HG02970 (cell line): Measurements from ENCODE around the gene PRKCB.
"Not testable (repeated sequence)": the region's sequence is repeated elsewhere in the genome, so short reads cannot be mapped to it uniquely, and the experiment has no call there.

Experiments used
- ATAC-seq: cut with Tn5 transposase; IDR thresholded peaks from one replicate; pipeline ENCODE4 v1.9.1; 2021; ENCODE audit warnings: mild to moderate bottlenecking, moderate library complexity, moderate number of reproducible peaks; ENCODE audit not compliant: unreplicated experiment, low FRiP score

The PRKCB gene

GRCh38 chr16:23931199-23931598 lies 95.4 kb downstream of the PRKCB start:
- ATAC-seq: no peak

DNA sequence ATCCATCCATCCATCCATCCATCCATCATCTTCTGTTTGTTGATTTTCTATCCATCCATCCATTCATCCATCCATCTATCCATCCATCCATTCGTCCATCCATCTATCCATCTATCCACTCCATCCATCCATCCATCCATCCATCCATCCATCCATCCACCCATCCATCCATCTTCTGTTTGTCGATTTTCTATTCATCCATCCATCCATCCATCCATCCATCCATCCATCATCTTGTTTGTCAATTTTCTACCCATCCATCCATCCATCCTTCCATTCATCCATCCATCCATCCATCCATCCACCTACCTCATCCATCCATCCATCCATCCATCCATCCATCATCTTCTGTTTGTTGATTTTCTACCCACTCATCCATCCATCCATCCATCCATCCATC lies 97.9 kb downstream of the PRKCB start:
- not testable (repeated sequence) for ATAC-seq

- no peak for ATAC-seq
Measured at GRCh38 chr16:23934610-23935236, 98.9 kb downstream of the PRKCB start.

DNA sequence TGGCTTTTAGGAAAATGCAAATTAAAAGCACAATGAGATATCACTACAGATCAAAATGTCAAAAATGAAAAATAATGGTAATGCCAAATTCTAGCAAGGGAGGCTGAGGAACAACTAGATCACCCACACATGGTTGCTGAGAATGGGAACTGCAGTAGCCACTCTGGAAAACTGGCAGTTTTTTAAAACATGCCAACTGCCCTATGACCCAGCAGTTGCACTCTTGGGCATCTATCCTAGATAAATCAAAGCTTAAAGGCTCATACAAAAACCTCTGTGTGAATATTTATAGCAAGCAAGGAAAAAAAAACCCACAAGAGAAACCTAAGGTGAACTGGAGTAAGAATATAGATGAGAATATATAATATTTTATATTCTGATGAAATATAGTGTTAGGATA lies 104.3 kb downstream of the PRKCB start:
- ATAC-seq: no peak

DNA sequence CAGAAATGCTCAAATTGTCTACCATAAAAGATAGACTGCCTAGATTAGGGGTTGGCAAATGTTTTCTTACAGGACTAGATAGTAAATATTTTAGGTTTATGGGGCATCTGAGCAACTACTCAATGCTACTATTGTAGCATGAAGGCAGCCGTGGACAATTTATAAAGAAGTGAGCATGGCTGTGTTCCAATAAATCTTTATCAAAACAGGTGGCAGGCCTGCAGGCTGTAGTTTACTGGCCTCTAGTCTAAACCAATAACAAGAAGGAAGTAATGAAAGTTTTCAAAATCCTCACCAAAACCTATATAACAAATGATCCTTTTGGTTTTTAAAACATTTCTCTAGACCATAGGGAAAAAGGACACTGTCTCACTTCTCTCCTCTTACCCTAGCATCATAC lies 105.2 kb downstream of the PRKCB start:
- ATAC-seq: no peak

- no peak for ATAC-seq
Measured at GRCh38 chr16:23941963-23942564, 106.3 kb downstream of the PRKCB start.

DNA sequence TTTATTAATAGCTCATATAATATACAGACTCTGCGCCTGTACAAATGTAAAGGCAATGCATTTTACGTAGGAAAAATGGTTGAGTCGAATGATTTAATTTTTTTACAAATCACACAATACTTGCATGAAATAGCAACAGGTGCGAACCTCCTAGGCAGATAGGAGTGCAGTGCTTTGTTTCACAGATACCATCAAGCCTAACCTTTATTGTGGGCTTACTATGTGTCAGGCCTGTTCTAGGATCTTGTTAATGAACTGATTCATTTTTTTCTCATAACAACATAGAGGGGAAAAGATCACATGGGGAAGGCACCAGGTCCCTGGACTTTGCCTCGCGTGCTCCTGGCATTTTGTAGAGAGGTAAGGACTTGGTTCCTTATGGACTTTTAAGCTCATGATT lies 107.8 kb downstream of the PRKCB start:
- ATAC-seq: no peak

DNA sequence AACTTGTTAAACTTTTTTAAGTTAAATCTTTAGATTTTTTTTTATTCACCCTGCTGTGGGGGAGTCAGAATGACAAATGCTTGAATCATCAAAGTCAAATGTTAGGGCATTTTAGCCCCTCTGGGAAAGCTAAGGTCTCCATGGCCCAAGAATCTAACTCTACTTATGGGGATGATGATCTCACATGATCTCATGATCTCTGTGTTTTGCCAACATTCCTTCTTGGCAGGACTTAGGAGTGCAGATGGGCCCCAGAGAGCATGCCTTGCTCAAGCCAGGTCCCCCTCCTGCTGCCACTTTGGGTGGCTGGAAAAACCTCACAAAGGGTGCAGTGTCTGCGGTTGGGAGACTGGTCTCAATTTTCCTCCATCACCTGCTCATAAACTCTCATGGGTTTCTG lies 108.6 kb downstream of the PRKCB start:
- no peak for ATAC-seq

DNA sequence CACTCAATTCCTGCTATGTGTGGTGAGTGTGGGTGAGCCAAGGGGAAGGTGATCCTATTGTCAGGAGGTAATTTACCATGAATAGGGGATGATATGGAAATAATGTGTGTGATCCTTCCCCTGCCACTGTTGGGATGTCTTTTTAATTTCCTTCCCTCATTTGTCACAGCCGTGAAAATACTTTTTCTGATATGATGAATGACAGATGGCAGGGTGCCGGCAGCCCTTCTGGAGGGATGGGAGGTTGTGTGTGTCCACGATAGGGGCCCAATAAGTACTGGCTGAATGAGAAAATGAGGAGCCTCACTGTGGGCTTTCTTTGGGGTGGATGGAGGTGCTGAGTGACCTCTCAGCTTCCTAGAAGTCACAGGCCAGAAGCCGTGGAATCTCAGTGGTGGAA lies 109.5 kb downstream of the PRKCB start:
- no peak for ATAC-seq

- no peak for ATAC-seq
Measured at GRCh38 chr16:23947838-23948237, 112.1 kb downstream of the PRKCB start.

GRCh38 chr16:23948949-23949411 lies 113.2 kb downstream of the PRKCB start:
- ATAC-seq: no peak

DNA sequence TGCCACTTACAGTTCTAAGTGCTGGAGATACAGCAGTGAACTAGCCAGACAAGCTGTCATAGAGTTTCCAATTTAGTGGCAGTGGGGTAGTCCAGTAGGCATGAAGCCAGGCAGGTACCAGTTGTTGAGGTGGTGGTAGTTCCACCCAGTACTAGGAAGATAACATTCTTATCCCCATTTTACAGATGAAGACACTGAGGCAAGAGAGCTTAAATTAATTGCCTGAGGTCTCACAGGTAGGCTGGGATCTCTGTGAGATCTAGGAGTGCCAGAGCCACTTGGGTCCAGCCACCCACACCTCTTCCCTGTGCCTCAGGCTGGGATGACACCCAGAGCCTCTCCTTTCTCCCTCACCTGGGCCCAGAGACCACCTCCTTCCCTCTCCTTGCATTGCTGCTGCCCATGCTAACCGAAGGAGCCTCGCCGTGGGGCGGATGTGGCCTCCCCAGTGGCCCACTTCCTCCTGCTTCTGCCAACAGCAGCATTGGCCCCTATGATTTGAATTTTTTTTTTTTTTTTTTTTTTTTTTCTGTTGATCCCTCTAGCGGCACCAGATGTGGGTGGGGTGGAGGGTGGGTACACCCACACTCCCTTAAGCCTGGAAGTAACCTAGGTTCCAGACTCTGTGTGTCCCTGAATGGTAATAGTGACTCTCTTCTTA lies 114.0 kb downstream of the PRKCB start:
- no peak for ATAC-seq

GRCh38 chr16:23950291-23950894 lies 114.6 kb downstream of the PRKCB start:
- ATAC-seq: no peak

DNA sequence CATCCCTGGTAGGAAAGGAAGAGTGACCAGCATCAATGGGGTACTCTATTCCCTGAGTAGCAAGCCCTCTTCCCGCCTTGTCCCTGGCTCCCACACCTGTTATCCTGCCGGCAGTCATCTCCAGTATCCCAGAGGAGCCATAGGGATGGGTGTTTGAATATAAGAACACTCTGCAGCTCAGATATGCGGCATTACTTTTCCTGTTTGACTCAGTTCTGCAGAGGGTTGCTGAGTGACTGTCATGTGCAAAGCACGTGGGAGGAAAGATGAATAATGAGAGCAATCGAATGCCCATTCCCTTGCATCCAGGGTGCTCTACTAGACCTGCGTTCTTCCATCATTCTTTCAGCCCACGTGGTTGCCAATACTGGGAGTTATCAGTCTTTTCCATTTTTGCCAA lies 115.1 kb downstream of the PRKCB start:
- ATAC-seq: no peak

GRCh38 chr16:23952128-23952970 lies 116.6 kb downstream of the PRKCB start:
- no peak for ATAC-seq

GRCh38 chr16:23952971-23953300 lies 117.2 kb downstream of the PRKCB start:
- ATAC-seq: no peak

DNA sequence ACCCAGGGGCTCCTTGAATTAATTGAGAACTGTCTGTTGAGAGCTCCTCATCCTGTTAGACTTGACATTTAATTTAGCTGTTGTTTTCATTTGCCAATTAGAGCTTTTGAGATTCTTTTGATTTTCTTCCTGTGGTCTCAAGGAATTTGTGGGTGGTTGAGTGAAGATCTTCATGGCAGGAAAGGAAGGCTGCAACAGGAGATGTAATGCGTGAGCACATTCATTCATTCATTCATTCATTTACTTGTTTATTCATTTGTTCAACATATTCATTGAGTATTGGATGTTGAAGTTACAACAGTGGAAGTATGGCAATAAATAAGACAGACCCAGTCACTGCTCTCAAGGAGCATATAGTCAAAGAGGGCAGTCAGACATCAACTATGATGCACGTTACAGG lies 117.7 kb downstream of the PRKCB start:
- no peak for ATAC-seq

GRCh38 chr16:23955088-23955487 lies 119.3 kb downstream of the PRKCB start:
- no peak for ATAC-seq

GRCh38 chr16:23957287-23957686 lies 121.5 kb downstream of the PRKCB start:
- no peak for ATAC-seq

DNA sequence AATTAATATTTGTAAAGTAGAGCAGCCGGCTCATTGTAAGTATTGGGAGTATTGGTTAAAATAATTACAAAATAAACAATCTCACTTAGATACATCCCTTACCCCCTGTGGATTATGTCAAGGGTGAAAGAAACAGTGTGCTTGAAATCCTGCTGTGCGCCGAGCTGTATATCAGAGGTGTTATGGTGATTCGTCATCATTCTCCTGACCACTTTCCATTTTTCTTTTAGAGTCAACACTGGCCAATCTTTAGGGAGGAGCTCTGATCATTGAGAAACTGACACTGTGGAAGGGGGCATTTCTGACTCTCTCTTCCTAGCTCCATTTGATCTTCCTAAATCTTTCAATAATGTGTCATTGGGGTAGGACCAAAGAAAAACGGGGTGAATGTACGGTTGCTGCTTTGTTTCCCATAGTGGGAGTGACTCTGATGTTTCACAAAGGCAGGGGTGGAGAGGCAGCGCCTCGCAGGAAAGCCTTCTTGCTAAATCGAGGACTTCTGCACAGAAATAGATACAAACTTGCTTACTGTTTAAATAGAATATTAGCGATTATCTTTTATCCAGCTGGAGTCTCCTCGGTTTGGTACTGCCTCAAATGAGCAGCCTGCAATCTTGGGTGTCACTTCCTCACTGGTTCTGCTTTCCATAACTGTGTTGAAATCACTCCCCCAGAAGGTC lies 123.4 kb downstream of the PRKCB start:
- ATAC-seq: no peak
